ENCODE measurements around the gene KIF7. TPM values are rescaled to one million over a fixed set of nuclear protein-coding genes. Genes with fewer than 3 reads are reported as not detected.

KIF7 gene
- total and polyA plus RNA-seq, 2 of the 4 experiments (the other 2 are of a cell fraction) = 5.0 to 9.0 TPM

GRCh38 chr15:89615135-89615534 is 40.1 kb downstream of the KIF7 start:
- TF ChIP-seq RCOR1 (IDR thresholded peaks at IDR 0.05; ENCODE audit: insufficient replicate concordance, low read length) = no peak
- no peak for TF ChIP-seq MXI1 (IDR thresholded peaks at IDR 0.05; ENCODE audit: borderline replicate concordance, low read depth, low read length)
- TF ChIP-seq POLR2A (IDR thresholded peaks at IDR 0.05; ENCODE audit: low read depth, low read length) = no peak
- TF ChIP-seq CEBPB (IDR thresholded peaks at IDR 0.05; ENCODE audit: low read depth, low read length) = no peak
- no peak for TF ChIP-seq CHD1 (IDR thresholded peaks at IDR 0.05; ENCODE audit: low read depth, low read length)
- no peak for TF ChIP-seq RAD21 (IDR thresholded peaks at IDR 0.05; ENCODE audit: low read length)
- WGBS, 2 experiments (ENCODE audit: extremely low coverage in 2 of 2, insufficient read length in 1 of 2) = no CpG with 5 or more reads among the region's 1 CpG
- Histone ChIP-seq H3K14ac (replicated peaks; ENCODE audit: low read depth, low read length) (no peak overlapping the region), H2BK120ac (ENCODE audit: low read depth, low read length) (no peak overlapping the region), H2AK9ac (replicated peaks; ENCODE audit: low read depth, low read length, poor library complexity) (no peak overlapping the region), H2BK5ac (ENCODE audit: low read depth, low read length, poor library complexity, severe bottlenecking) (no peak overlapping the region), H3K23ac (ENCODE audit: low read depth, low read length) (no peak overlapping the region), H3K4ac (ENCODE audit: low read depth, low read length) (no peak overlapping the region), H3K27ac (ENCODE audit: insufficient read depth, low read length) (no peak overlapping the region), H4K5ac (ENCODE audit: low read depth, low read length) (no peak overlapping the region), H3K4me1 (ENCODE audit: control insufficient read depth, insufficient read depth, low read length) (no peaks in the 10 kb centered on the region), H3K27me3 (ENCODE audit: control insufficient read depth, insufficient read depth, low read length) (no peaks in the 10 kb centered on the region), H3K4me3 (ENCODE audit: insufficient read depth, low read depth, low read length) (no peak overlapping the region), H4K91ac (ENCODE audit: insufficient read depth, low read depth, low read length) (no peak overlapping the region), H3K9me1 (ENCODE audit: insufficient read depth, low read length) (no peaks in the 10 kb centered on the region), H2AK5ac (ENCODE audit: low read depth, low read length) (no peak overlapping the region), H3K9ac (ENCODE audit: low read depth, low read length) (no peak overlapping the region), H3K18ac (ENCODE audit: low read depth, low read length) (no peak overlapping the region), H3K4me2 (ENCODE audit: low read depth, low read length) (no peak overlapping the region), H3K9me3 (ENCODE audit: control insufficient read depth, insufficient read depth, low read length) (peaks cover 11% of the 10 kb centered on the region), H2BK20ac (ENCODE audit: low read depth, low read length) (no peak overlapping the region), H3K36me3 (ENCODE audit: control insufficient read depth, insufficient read depth, low read length) (peaks cover 6% of the 10 kb centered on the region), H2AFZ (replicated peaks; ENCODE audit: low read length, poor library complexity) (no peak overlapping the region), H3K79me1 (ENCODE audit: low read depth in 1 of 2, low read length in 2 of 2) (peaks cover 8 to 9% of the 10 kb centered on the region in 2 experiments; a peak in 2 of 4 replicates), H4K8ac (ENCODE audit: low read depth in 2 of 2, low read length in 2 of 2) (no peak overlapping the region), H3K56ac (ENCODE audit: extremely low read depth, insufficient read depth, low read length) (no peak overlapping the region), H2BK15ac (ENCODE audit: low read depth, low read length) (no peak overlapping the region), H4K20me1 (ENCODE audit: insufficient read depth, low read length) (no peaks in the 10 kb centered on the region)
- no peak for DNase-seq
- dilution Hi-C loops (cut with HindIII; ENCODE audit: low sequenced_read_pairs, unreplicated experiment) = no loop called here
- CTCF ChIA-PET = no interaction called here
- no TSS peak for BruUV-seq (replicated peaks)
- in situ Hi-C loops (cut with MboI; ENCODE audit: low sequenced_read_pairs) = no loop called here
- intact Hi-C loops (cut with micrococcal nuclease) = no loop called here
- POLR2A ChIA-PET (ENCODE audit: unreplicated experiment) = no interaction called here
- ATAC-seq (ENCODE audit: low read depth) = no peak
